Measurements from ENCODE around the gene INTS4. TPM values are rescaled to one million over a fixed set of nuclear protein-coding genes. Genes with fewer than 3 reads are reported as not detected.
A peak's percentile ranks its signal among the peaks of the same experiment; 100 is the strongest.
"Not testable (repeated sequence)": the region's sequence is repeated elsewhere in the genome, so short reads cannot be mapped to it uniquely, and the experiment has no call there.

The INTS4 gene
- total and polyA plus RNA-seq, 8 donors: 10.7 to 92.8 (median 18.3) TPM

GRCh38 chr11:77966338-77966737 is 28.1 kb downstream of the INTS4 start:
- intact Hi-C loops (cut with DNase I; ENCODE audit: low total_unique reads): no loop called here
- WGBS, 5 donors: 88 to 95% (median 89%) methylated on average over 2 of the region's 2 CpGs
- Histone ChIP-seq H3K4me1 (no peaks in the 10 kb centered on the region), H3K27ac (no peak overlapping the region), H3K4me3 (no peak overlapping the region), H3K27me3 (no peaks in the 10 kb centered on the region), H3K36me3 (peaks cover 0 to 38% (median 23%) of the 10 kb centered on the region in 4 donors), H3K9me3 (no peaks in the 10 kb centered on the region)
- no peak for TF ChIP-seq CTCF (IDR thresholded peaks at IDR 0.05)
- TF ChIP-seq EP300 (IDR thresholded peaks at IDR 0.05): no peak
- no peak for TF ChIP-seq POLR2A (IDR thresholded peaks at IDR 0.05)
- DNase-seq: no peak

DNA sequence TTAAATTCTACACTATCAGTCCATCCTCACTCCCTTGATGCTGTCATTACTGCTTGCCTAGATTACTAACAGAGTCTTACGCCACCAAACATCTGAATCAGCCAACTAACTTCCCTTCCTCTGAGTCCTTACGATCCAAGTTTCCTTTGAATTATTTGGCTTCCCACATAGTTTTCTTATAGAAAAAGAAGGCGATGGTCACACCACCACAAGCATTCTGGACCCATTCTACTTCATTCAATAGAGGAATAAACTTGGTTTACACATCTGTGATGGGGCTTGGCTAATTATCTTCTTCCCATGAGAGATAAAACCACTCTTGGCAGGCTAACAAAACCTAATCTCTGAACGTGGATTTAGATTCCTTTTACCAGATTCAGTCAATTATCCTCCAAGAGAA is 35.0 kb downstream of the INTS4 start:
- DNase-seq: no peak
- Histone ChIP-seq H3K27me3 (no peaks in the 10 kb centered on the region), H3K4me3 (no peak overlapping the region), H3K4me1 (no peaks in the 10 kb centered on the region), H3K27ac (no peak overlapping the region), H3K9me3 (no peaks in the 10 kb centered on the region), H3K36me3 (peaks cover 6 to 68% (median 58%) of the 10 kb centered on the region in 4 donors)
- TF ChIP-seq CTCF (IDR thresholded peaks at IDR 0.05) (no peak), POLR2A (IDR thresholded peaks at IDR 0.05) (no peak), EP300 (IDR thresholded peaks at IDR 0.05) (no peak), POLR2AphosphoS5 (IDR thresholded peaks at IDR 0.05) (no peak)
- intact Hi-C loops (cut with DNase I; ENCODE audit: low total_unique reads): no loop called here
- WGBS, 5 donors: 72 to 83% (median 76%) methylated on average over 4 of the region's 4 CpGs

DNA sequence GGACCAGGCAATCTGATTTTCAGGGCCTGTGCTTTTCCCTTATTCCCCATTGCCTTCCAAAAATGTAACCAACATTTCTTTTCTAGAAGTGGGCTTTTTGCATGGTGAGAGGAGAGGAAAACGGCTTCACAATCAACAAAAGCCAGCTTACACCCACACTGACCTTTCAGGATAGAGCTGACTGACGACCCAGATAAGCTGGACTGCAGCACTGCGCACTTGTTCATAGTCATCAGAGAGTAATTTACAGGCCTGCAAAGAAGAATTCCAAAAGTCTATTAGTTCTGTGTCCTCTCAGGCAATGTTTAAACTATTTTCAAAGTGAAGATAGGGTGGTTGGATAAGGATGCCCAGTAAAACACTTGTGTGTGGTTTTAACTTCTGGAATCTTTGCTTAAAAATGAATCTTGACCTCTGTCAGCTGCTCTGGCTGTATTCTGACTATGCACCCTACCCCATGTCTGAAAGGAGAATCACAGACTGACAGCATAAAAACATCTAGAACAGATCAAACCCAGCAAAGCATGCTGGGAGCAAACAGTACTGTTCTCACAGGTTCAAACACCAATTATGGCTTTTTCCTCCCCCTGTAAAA is 35.8 kb downstream of the INTS4 start:
- H3K36me3 ChIP-seq: peaks cover 6 to 76% (median 65%) of the 10 kb centered on the region in 4 donors
- H3K27ac ChIP-seq; H3K27me3 ChIP-seq; H3K4me3 ChIP-seq; H3K9me3 ChIP-seq; H3K4me1 ChIP-seq; intact Hi-C loops (cut with DNase I; ENCODE audit: low total_unique reads): not testable (repeated sequence)
- peak in 1 of 2 donors; percentile 2 for DNase-seq
- 54 to 75% (median 69%) methylated on average over 3 of the region's 3 CpGs for WGBS, 5 donors

- H3K27me3 ChIP-seq; H3K4me1 ChIP-seq; intact Hi-C loops (cut with DNase I; ENCODE audit: low total_unique reads); H3K9me3 ChIP-seq; DNase-seq; H3K27ac ChIP-seq; H3K4me3 ChIP-seq: not testable (repeated sequence)
- WGBS, 5 donors: 79 to 95% (median 83%) methylated on average over 1 of the region's 1 CpG
- peaks cover 0 to 32% (median 27%) of the 10 kb centered on the region in 4 donors for H3K36me3 ChIP-seq
These were observed 51.2 kb downstream of the INTS4 start for GRCh38 chr11:77943296-77943695.

DNA sequence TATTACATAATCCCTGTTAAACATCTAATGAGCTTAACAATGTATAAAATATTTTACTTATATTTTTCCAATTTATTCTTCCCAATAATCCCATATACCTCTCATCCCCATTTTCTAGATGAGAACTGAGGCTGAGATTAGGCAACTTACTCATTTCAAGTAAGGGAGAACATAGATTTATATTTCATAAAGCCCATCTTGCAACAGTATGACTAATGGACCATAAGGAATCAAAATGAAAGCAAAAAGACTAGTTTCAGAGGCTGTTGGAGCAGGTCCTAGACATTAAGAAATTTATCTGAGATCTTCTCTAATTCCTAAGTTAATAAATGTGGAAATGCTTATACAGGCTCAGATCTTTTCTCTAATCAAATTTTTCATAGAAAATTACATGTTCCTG is 52.0 kb downstream of the INTS4 start:
- H3K4me3 ChIP-seq; H3K4me1 ChIP-seq; H3K27ac ChIP-seq; DNase-seq; H3K27me3 ChIP-seq; intact Hi-C loops (cut with DNase I; ENCODE audit: low total_unique reads); H3K9me3 ChIP-seq: not testable (repeated sequence)
- H3K36me3 ChIP-seq: peaks cover under 1 to 31% (median 24%) of the 10 kb centered on the region in 4 donors

DNA sequence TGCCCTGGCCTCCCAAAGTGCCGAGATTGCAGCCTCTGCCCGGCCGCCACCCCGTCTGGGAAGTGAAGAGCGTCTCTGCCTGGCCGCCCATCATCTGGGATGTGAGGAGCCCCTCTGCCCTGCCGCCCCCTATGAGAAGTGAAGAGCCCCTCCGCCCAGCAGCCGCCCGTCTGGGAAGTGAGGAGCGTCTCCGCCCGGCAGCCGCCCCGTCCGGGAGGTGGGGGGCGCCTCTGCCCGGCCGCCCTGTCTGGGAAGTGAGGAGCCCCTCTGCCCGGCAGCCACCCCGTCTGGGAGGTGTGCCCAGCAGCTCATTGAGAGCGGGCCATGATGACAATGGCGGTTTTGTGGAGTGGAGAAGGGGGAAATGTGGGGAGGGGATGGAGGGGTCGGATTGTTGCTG is 60.9 kb downstream of the INTS4 start:
- H3K4me1 ChIP-seq; intact Hi-C loops (cut with DNase I; ENCODE audit: low total_unique reads); H3K9me3 ChIP-seq; H3K27me3 ChIP-seq; H3K27ac ChIP-seq; H3K4me3 ChIP-seq; DNase-seq: not testable (repeated sequence)
- 81 to 97% (median 95%) methylated on average over 10 to 24 of the region's 24 CpGs for WGBS, 5 donors
- H3K36me3 ChIP-seq: peaks cover 4 to 60% (median 43%) of the 10 kb centered on the region in 4 donors

GRCh38 chr11:77930334-77931208 is 63.9 kb downstream of the INTS4 start:
- DNase-seq; H3K9me3 ChIP-seq; H3K27me3 ChIP-seq; H3K4me3 ChIP-seq; H3K4me1 ChIP-seq; intact Hi-C loops (cut with DNase I; ENCODE audit: low total_unique reads); H3K27ac ChIP-seq: not testable (repeated sequence)
- 70 to 98% (median 92%) methylated on average over 2 to 3 of the region's 3 CpGs for WGBS, 5 donors
- peaks cover 7 to 69% (median 47%) of the 10 kb centered on the region in 4 donors for H3K36me3 ChIP-seq

DNA sequence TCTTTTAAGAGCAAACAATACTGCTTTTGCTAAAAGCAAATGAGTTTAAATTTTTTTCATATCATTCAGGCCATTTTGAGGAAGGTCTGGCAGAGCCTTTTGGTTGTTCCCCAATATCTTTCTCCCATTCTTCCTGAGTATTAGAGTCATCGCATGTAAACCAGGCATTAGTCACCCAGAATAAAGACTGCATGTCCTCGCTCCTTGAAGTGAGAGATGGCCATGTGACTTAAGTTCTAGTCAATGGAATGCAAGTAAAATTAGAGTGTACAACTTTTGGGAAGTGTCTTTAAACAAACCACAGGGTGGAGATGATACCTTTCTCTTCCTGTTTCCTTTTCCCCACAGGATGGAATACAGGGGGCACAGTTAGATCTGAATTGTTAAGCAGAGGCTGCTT is 76.8 kb downstream of the INTS4 start:
- H3K36me3 ChIP-seq: peaks cover 4 to 53% (median 36%) of the 10 kb centered on the region in 4 donors
- WGBS, 5 donors: 89 to 100% methylated on average over 1 of the region's 2 CpGs; no CpG with 5 or more reads in 3 of the 5 donors

More for the DNA sequence above, 76.8 kb downstream of the INTS4 start:
- DNase-seq; H3K4me3 ChIP-seq; H3K9me3 ChIP-seq; intact Hi-C loops (cut with DNase I; ENCODE audit: low total_unique reads); H3K27ac ChIP-seq; H3K27me3 ChIP-seq: not testable (repeated sequence)
- peaks cover 5 to 23% (median 10%) of the 10 kb centered on the region in 4 donors for H3K4me1 ChIP-seq
